ENCODE measurements around the gene HCN2. TPM values are rescaled to one million over a fixed set of nuclear protein-coding genes. Genes with fewer than 3 reads are reported as not detected.
"Not testable (repeated sequence)": the region's sequence is repeated elsewhere in the genome, so short reads cannot be mapped to it uniquely, and the experiment has no call there.

The HCN2 gene
- total RNA-seq, 4 donors from 2014 or later, result 0.19 to 0.50 (median 0.41) TPM

DNA sequence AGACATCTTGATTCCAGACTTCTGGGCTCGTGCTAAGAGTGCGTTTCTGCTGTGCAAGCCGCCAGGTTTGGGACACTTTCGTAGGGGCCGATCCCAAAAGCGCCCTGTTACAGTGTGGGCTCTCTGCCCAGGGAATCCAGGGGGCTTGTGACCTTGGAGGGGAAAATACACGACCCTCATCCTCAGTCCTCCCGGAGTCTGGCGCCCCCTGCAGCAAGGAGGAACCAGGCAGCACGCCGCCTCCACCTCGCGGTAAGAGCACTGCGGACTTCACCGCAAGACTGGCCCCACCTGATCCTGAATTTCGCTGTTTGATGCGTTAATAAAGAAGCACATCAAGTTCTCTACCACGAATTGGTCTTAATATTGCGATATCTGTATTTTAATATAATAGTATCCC, 38.5 kb downstream of the HCN2 start:
- Histone ChIP-seq H3K4me1 (peaks cover 10 to 38% (median 30%) of the 10 kb centered on the region in 4 donors), H3K9me3 (no peaks in the 10 kb centered on the region), H3K4me3 (no peak overlapping the region), H3K27ac (replicated peaks in 1 of 4) (no peak overlapping the region), H3K36me3 (peaks cover 21 to 77% (median 65%) of the 10 kb centered on the region in 4 donors), H3K27me3 (no peaks in the 10 kb centered on the region)
- no peak for DNase-seq (ENCODE audit: extremely low spot score)
- TF ChIP-seq POLR2AphosphoS5 (IDR thresholded peaks at IDR 0.05), result no peak
- peak in 1 of 3 experiments; percentile 12 for TF ChIP-seq CTCF (IDR thresholded peaks at IDR 0.05)
- no peak for TF ChIP-seq EP300 (IDR thresholded peaks at IDR 0.05)
- intact Hi-C loops (cut with DNase I), result no loop called here
- WGBS, result 86% methylated on average over 18 of the region's 19 CpGs

- H3K36me3 ChIP-seq, result peaks cover 13 to 64% (median 52%) of the 10 kb centered on the region in 4 donors
Measured at GRCh38 chr19:629515-629914, 39.8 kb downstream of the HCN2 start.

GRCh38 chr19:629961-630714, 40.5 kb downstream of the HCN2 start:
- intact Hi-C loops (cut with DNase I), result loop anchor here (5.0 kb wide), 1 partner anchor 53 kb away; no protein-coding TSS in a partner anchor
- Histone ChIP-seq H3K36me3 (peaks cover 9 to 58% (median 45%) of the 10 kb centered on the region in 4 donors), H3K27me3 (no peaks in the 10 kb centered on the region), H3K27ac (replicated peaks in 1 of 4) (no peak overlapping the region), H3K4me1 (peaks cover 20 to 53% (median 42%) of the 10 kb centered on the region in 4 donors), H3K9me3 (no peaks in the 10 kb centered on the region), H3K4me3 (no peak overlapping the region)
- TF ChIP-seq EP300 (IDR thresholded peaks at IDR 0.05), result no peak
- TF ChIP-seq POLR2A (IDR thresholded peaks at IDR 0.05; ENCODE audit: low read depth), result no peak
- no peak for TF ChIP-seq POLR2AphosphoS5 (IDR thresholded peaks at IDR 0.05)
- no peak for TF ChIP-seq CTCF (IDR thresholded peaks at IDR 0.05)
- DNase-seq (ENCODE audit: extremely low spot score), result no peak
- WGBS, result 91% methylated on average over 20 of the region's 30 CpGs

More at GRCh38 chr19:629515-629914, 39.8 kb downstream of the HCN2 start:
- WGBS, result 52% methylated on average over 22 of the region's 25 CpGs
- H3K4me3 ChIP-seq; H3K27ac ChIP-seq (replicated peaks in 1 of 4); H3K9me3 ChIP-seq; intact Hi-C loops (cut with DNase I); H3K27me3 ChIP-seq; DNase-seq (ENCODE audit: extremely low spot score): not testable (repeated sequence)
- peaks cover 17 to 47% (median 37%) of the 10 kb centered on the region in 4 donors for H3K4me1 ChIP-seq

GRCh38 chr19:632579-633067, 42.9 kb downstream of the HCN2 start:
- H3K4me1 ChIP-seq, result peaks cover 20 to 54% (median 42%) of the 10 kb centered on the region in 4 donors
- H3K36me3 ChIP-seq, result peaks cover 9 to 41% (median 31%) of the 10 kb centered on the region in 4 donors
- WGBS, result 3% methylated on average over 18 of the region's 35 CpGs
- TF ChIP-seq CTCF (IDR thresholded peaks at IDR 0.05) (no peak), EP300 (IDR thresholded peaks at IDR 0.05) (no peak), POLR2AphosphoS5 (IDR thresholded peaks at IDR 0.05) (no peak), POLR2A (IDR thresholded peaks at IDR 0.05; ENCODE audit: low read depth) (no peak)
- no peaks in the 10 kb centered on the region for H3K9me3 ChIP-seq
- peak overlapping the region; percentile 65 to 81 (median 78) for H3K27ac ChIP-seq (replicated peaks in 1 of 4)
- intact Hi-C loops (cut with DNase I), result loop anchor here (5.0 kb wide), 1 partner anchor 55 kb away; no protein-coding TSS in a partner anchor
- DNase-seq (ENCODE audit: extremely low spot score), result no peak
- H3K4me3 ChIP-seq, result peak overlapping the region; percentile 66 to 97 (median 91)
- no peaks in the 10 kb centered on the region for H3K27me3 ChIP-seq

GRCh38 chr19:633068-633785, 43.5 kb downstream of the HCN2 start, which contains the start of gene POLRMT:
POLRMT (minus strand) TSS chr19:633537; CDS start chr19:633512, 25 bp downstream.
- Histone ChIP-seq H3K36me3 (peaks cover 9 to 35% (median 26%) of the 10 kb centered on the region in 4 donors), H3K9me3 (no peaks in the 10 kb centered on the region), H3K4me3 (peak within 1 kb of the TSS; percentile 66 to 97 (median 91)), H3K27ac (replicated peaks in 1 of 4) (peak within 1 kb of the TSS; percentile 65 to 81 (median 78)), H3K27me3 (no peaks in the 10 kb centered on the region), H3K4me1 (peaks cover 20 to 54% (median 42%) of the 10 kb centered on the region in 4 donors)
- TF ChIP-seq EP300 (IDR thresholded peaks at IDR 0.05) (no peak), POLR2AphosphoS5 (IDR thresholded peaks at IDR 0.05) (peak; percentile 80 to 89), POLR2A (IDR thresholded peaks at IDR 0.05; ENCODE audit: low read depth) (no peak), CTCF (IDR thresholded peaks at IDR 0.05) (peak in 1 of 3 experiments; percentile 14)
- WGBS, result under 1% methylated on average over 60 of the region's 67 CpGs
- intact Hi-C loops (cut with DNase I), result loop anchor here (5.0 kb wide), 1 partner anchor 56 kb away; no protein-coding TSS in a partner anchor
- peak; percentile 99 for DNase-seq (ENCODE audit: extremely low spot score)
